ENCODE results near the gene TXNRD2.

GRCh38 chr22:19960491-19961200, 19.0 kb upstream of the TXNRD2 start:
- TF ChIP-seq, protein P1, sequence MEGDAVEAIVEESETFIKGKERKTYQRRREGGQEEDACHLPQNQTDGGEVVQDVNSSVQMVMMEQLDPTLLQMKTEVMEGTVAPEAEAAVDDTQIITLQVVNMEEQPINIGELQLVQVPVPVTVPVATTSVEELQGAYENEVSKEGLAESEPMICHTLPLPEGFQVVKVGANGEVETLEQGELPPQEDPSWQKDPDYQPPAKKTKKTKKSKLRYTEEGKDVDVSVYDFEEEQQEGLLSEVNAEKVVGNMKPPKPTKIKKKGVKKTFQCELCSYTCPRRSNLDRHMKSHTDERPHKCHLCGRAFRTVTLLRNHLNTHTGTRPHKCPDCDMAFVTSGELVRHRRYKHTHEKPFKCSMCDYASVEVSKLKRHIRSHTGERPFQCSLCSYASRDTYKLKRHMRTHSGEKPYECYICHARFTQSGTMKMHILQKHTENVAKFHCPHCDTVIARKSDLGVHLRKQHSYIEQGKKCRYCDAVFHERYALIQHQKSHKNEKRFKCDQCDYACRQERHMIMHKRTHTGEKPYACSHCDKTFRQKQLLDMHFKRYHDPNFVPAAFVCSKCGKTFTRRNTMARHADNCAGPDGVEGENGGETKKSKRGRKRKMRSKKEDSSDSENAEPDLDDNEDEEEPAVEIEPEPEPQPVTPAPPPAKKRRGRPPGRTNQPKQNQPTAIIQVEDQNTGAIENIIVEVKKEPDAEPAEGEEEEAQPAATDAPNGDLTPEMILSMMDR (IDR thresholded peaks at IDR 0.05): no peak
- no peak for TF ChIP-seq POLR2A (IDR thresholded peaks at IDR 0.05)
- no peak for TF ChIP-seq POLR2AphosphoS5 (IDR thresholded peaks at IDR 0.05)
- no peak for TF ChIP-seq EP300 (IDR thresholded peaks at IDR 0.05)
